Measurements from ENCODE around the gene ARF1. TPM values are rescaled to one million over a fixed set of nuclear protein-coding genes. Genes with fewer than 3 reads are reported as not detected.

The ARF1 gene
- total and polyA plus RNA-seq, 2 of the 13 experiments (the other 11 are each of a cell fraction or from before 2014, with no cell fraction given): 186 to 327 TPM

- ChIA-PET POLR2A (no interaction called here), CTCF (ENCODE audit: low intra/inter-chr PET ratio, low total read pairs) (interaction anchor here (1.5 to 1.8 kb wide), 2 partner anchors 34 to 60 kb away, joined by 7 to 12 read pairs; partner anchors contain the start of gene IBA57)
- Histone ChIP-seq H3K9ac (ENCODE audit: insufficient read depth, low read depth, low read length) (no peak overlapping the region), H3K27me3 (ENCODE audit: control insufficient read depth in 1 of 2, insufficient read depth in 2 of 2, low read length in 2 of 2) (peaks cover 0 to 8% of the 10 kb centered on the region in 2 experiments; a peak in 2 of 5 replicates), H3K27ac (ENCODE audit: extremely low read length, insufficient read depth, low read length) (no peak overlapping the region), H3K4me1 (ENCODE audit: insufficient read depth, low read length) (0 out of 2 replicates have a peak, but pooled peaks cover 4% of the 10 kb centered on the region), H3K4me3 (replicated peaks in 1 of 3; ENCODE audit: insufficient read depth in 1 of 3, low read depth in 2 of 3, low read length in 3 of 3) (no peak overlapping the region; a peak in 1 of 6 replicates), H2AFZ (ENCODE audit: low read length) (no peak overlapping the region), H4K20me1 (ENCODE audit: insufficient read depth, low read length) (no peaks in the 10 kb centered on the region), H3K9me3 (ENCODE audit: low read length) (no peaks in the 10 kb centered on the region), H3K36me3 (replicated peaks in 1 of 2; ENCODE audit: control insufficient read depth in 1 of 2, insufficient read depth in 2 of 2, low read length in 2 of 2) (no peaks in the 10 kb centered on the region), H3K79me2 (ENCODE audit: insufficient read depth, low read length) (no peaks in the 10 kb centered on the region), H3K4me2 (ENCODE audit: low read depth, low read length) (no peak overlapping the region)
- intact Hi-C loops (cut with micrococcal nuclease; ENCODE audit: unreplicated experiment): loop anchor here (1.0 to 2.0 kb wide), 4 partner anchors 9 to 60 kb away; partner anchors contain the start of gene GUK1
- WGBS (ENCODE audit: low lambda C conversion rate): 2% methylated on average over 2 of the region's 2 CpGs
- FAIRE-seq (no peak), DNase-seq (ENCODE audit: low spot score) (no peak), ATAC-seq (no peak)
- in situ Hi-C loops (cut with HindIII; ENCODE audit: extremely low pct_ligation_motif_present, low pct_unique_long_range_greater_than_20kb): no loop called here
- BruUV-seq (replicated peaks): no TSS peak
- TF ChIP-seq ARNT2 (CRISPR knock-in tag; IDR thresholded peaks at IDR 0.05; ENCODE audit: low read depth) (no peak), ZNF407 (CRISPR knock-in tag; IDR thresholded peaks at IDR 0.05; ENCODE audit: not compliant biosample characterization) (no peak), ZNF547 (CRISPR knock-in tag; IDR thresholded peaks at IDR 0.05) (no peak), ZNF530 (CRISPR knock-in tag; IDR thresholded peaks at IDR 0.05; ENCODE audit: low read depth) (no peak), ZNF577 (CRISPR knock-in tag; IDR thresholded peaks at IDR 0.05; ENCODE audit: borderline replicate concordance, low read depth) (no peak), RFX3 (CRISPR knock-in tag; IDR thresholded peaks at IDR 0.05) (no peak), ETV5 (CRISPR knock-in tag; IDR thresholded peaks at IDR 0.05; ENCODE audit: borderline replicate concordance) (no peak), ZNF326 (CRISPR knock-in tag; IDR thresholded peaks at IDR 0.05; ENCODE audit: borderline replicate concordance) (no peak), ZBTB14 (CRISPR knock-in tag; IDR thresholded peaks at IDR 0.05) (no peak), TBX3 (IDR thresholded peaks at IDR 0.05; ENCODE audit: borderline replicate concordance) (no peak), DMTF1 (CRISPR knock-in tag; IDR thresholded peaks at IDR 0.05) (no peak)
These were observed 49.3 kb downstream of the ARF1 start for GRCh38 chr1:228131766-228132165.
